Neuronal stem cell (in vitro differentiated cells): Measurements from ENCODE around the gene OR1J4. TPM values are rescaled to one million over a fixed set of nuclear protein-coding genes. Genes with fewer than 3 reads are reported as not detected.

Source experiments
- DNase-seq: peaks from one replicate; pipeline ENCODE4 v3.0.0-alpha.2; 2013; ENCODE audit warnings: low spot score
- H2AFZ ChIP-seq: one replicate; pipeline ENCODE4 v1.6.1; 2013; ENCODE audit warnings: mild to moderate bottlenecking, low read length, inconsistent platforms
- H2AK5ac ChIP-seq: 2 replicates; pipeline ENCODE4 v1.6.1; 2013; ENCODE audit warnings: low read depth, mild to moderate bottlenecking, inconsistent platforms, low read length, moderate library complexity, mixed read lengths
- H2BK120ac ChIP-seq: 2 replicates; pipeline ENCODE4 v1.6.1; 2013; ENCODE audit warnings: low read depth, mild to moderate bottlenecking, inconsistent platforms, low read length, moderate library complexity, mixed read lengths
- H2BK12ac ChIP-seq: one replicate; pipeline ENCODE4 v1.6.1; 2013; ENCODE audit warnings: low read length, inconsistent platforms
- H2BK15ac ChIP-seq: 2 replicates; pipeline ENCODE4 v1.6.1; 2013; ENCODE audit warnings: mild to moderate bottlenecking, low read length, inconsistent platforms, mixed read lengths
- H2BK5ac ChIP-seq: one replicate; pipeline ENCODE4 v1.6.1; 2013; ENCODE audit warnings: inconsistent platforms, mild to moderate bottlenecking, low read length, moderate library complexity
- H3K14ac ChIP-seq: one replicate; pipeline ENCODE4 v1.6.1; 2013; ENCODE audit warnings: low read length, inconsistent platforms
- H3K18ac ChIP-seq: 2 replicates; pipeline ENCODE4 v1.6.1; 2013; ENCODE audit warnings: low read length, inconsistent platforms
- H3K23ac ChIP-seq: 2 replicates; pipeline ENCODE4 v1.6.1; 2013; ENCODE audit warnings: low read depth, mild to moderate bottlenecking, mixed read lengths, low read length, inconsistent platforms; ENCODE audit not compliant: poor library complexity
- H3K27ac ChIP-seq: replicated peaks from 3 replicates; pipeline ENCODE4 v1.5.1; 2013; ENCODE audit warnings: low read length, inconsistent platforms
- H3K27me3 ChIP-seq, 3 experiments: 2 replicates each; pipeline ENCODE4 v1.6.1; 2013; ENCODE audit warnings: low read length in 3 of 3, mild to moderate bottlenecking in 2 of 3, inconsistent platforms in 1 of 3, low read depth in 1 of 3, mixed read lengths in 1 of 3, moderate library complexity in 1 of 3; ENCODE audit not compliant: control insufficient read depth in 3 of 3, insufficient read depth in 3 of 3
- H3K36me3 ChIP-seq, 2 donors: replicated peaks in 1 of 2; 2 replicates each; pipeline ENCODE4 v1.6.1; 2013; ENCODE audit warnings: low read length in 2 of 2; ENCODE audit not compliant: control insufficient read depth in 2 of 2, insufficient read depth in 2 of 2
- H3K4ac ChIP-seq: 2 replicates; pipeline ENCODE4 v1.6.1; 2013; ENCODE audit warnings: inconsistent platforms, mild to moderate bottlenecking, low read length, moderate library complexity
- H3K4me1 ChIP-seq, 2 donors: 1 replicate in 1 of 2; 2 replicates in 1 of 2; pipeline ENCODE4 v1.6.1; 2013; ENCODE audit warnings: low read length in 2 of 2, low read depth in 1 of 2; ENCODE audit not compliant: control insufficient read depth in 2 of 2, insufficient read depth in 1 of 2
- H3K4me2 ChIP-seq: one replicate; pipeline ENCODE4 v1.6.1; 2013; ENCODE audit warnings: mild to moderate bottlenecking, low read length, inconsistent platforms; ENCODE audit not compliant: insufficient read depth, poor library complexity, severe bottlenecking
- H3K4me3 ChIP-seq, 2 donors: 2 replicates each; pipeline ENCODE4 v1.5.1; 2013; ENCODE audit warnings: low read length in 2 of 2, mild to moderate bottlenecking in 2 of 2, inconsistent platforms in 1 of 2, moderate library complexity in 1 of 2
- H3K79me1 ChIP-seq: one replicate; pipeline ENCODE4 v1.6.1; 2013; ENCODE audit warnings: low read depth, mild to moderate bottlenecking, inconsistent platforms, low read length, moderate library complexity
- H3K9ac ChIP-seq: one replicate; pipeline ENCODE4 v1.6.1; 2013; ENCODE audit warnings: mild to moderate bottlenecking, low read depth, low read length, inconsistent platforms; ENCODE audit not compliant: poor library complexity
- H3K9me3 ChIP-seq, 2 donors: replicated peaks in 1 of 2; 2 replicates each; pipeline versions ENCODE3 to v1.6.1; 2013; ENCODE audit warnings: low read length in 2 of 2, mild to moderate bottlenecking in 2 of 2, inconsistent platforms in 1 of 2, low read depth in 1 of 2, mixed read lengths in 1 of 2, moderate library complexity in 1 of 2; ENCODE audit not compliant: control insufficient read depth in 2 of 2, insufficient read depth in 1 of 2
- H4K8ac ChIP-seq: one replicate; pipeline ENCODE4 v1.6.1; 2013; ENCODE audit warnings: low read depth, mild to moderate bottlenecking, inconsistent platforms, low read length, moderate library complexity
- H4K91ac ChIP-seq: one replicate; pipeline ENCODE4 v1.6.1; 2013; ENCODE audit warnings: low read length, low read depth, mild to moderate bottlenecking, inconsistent platforms; ENCODE audit not compliant: poor library complexity
- WGBS, 2 donors: extraction: QIAGEN DNeasy Blood & Tissue Kit; methylation state at CpG; one replicate each; pipeline ENCODE4 v1.1.7; 2013; ENCODE audit warnings: missing lambda C conversion rate in 2 of 2, mixed read lengths in 1 of 2; ENCODE audit not compliant: insufficient read length in 2 of 2, insufficient replicate concordance in 1 of 2; ENCODE audit errors: extremely low coverage in 2 of 2; 5-methylcytosine and 5-hydroxymethylcytosine counted together
- polyA plus RNA-seq, 2 experiments: library from polyadenylated mRNA; stranded (reverse); fragments of 200-250 nt; gene quantifications; one replicate each; pipeline ENCODE4 v1.2.3, GENCODE V29; 2013

Gene OR1J4, protein sequence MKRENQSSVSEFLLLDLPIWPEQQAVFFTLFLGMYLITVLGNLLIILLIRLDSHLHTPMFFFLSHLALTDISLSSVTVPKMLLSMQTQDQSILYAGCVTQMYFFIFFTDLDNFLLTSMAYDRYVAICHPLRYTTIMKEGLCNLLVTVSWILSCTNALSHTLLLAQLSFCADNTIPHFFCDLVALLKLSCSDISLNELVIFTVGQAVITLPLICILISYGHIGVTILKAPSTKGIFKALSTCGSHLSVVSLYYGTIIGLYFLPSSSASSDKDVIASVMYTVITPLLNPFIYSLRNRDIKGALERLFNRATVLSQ
- not detected for polyA plus RNA-seq (2013, experiment 1 of 2)
- polyA plus RNA-seq (2013, experiment 2 of 2): not detected

DNA sequence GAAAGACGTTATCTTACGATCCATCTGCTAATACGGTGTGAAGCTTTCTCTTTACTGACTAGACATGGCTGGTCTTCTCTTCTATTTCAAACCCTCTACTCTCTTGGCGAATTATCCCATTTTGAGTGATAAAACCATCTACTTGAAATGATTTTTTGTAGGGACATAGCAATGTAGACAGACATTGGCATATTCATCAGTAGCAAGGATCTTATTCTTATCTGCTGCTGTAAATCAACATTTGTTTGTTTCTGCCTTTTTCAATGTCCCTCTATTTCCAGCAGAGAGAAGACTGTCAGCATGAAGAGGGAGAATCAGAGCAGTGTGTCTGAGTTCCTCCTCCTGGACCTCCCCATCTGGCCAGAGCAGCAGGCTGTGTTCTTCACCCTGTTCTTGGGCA is at the start of gene OR1J4:
Gene OR1J4 (plus strand): TSS at position 301 of the 400 bp plus-strand sequence. CDS start 0 bp downstream, at position 301.
- no peak for DNase-seq
- H4K8ac ChIP-seq: no peak within 1 kb of the TSS
- H2BK5ac ChIP-seq: no peak within 1 kb of the TSS
- no peak within 1 kb of the TSS for H2AFZ ChIP-seq
- H3K14ac ChIP-seq: no peak within 1 kb of the TSS
- H3K4me1 ChIP-seq: no peaks in the 10 kb centered on the region
- no CpG with 5 or more reads among the region's 4 CpGs for WGBS, 2 donors
- no peak within 1 kb of the TSS for H3K18ac ChIP-seq
- H2BK15ac ChIP-seq: no peak within 1 kb of the TSS
- no peak within 1 kb of the TSS for H3K4ac ChIP-seq
- H3K9ac ChIP-seq: no peak within 1 kb of the TSS
- H2BK12ac ChIP-seq: no peak within 1 kb of the TSS
- no peak within 1 kb of the TSS for H3K27ac ChIP-seq
- H3K4me3 ChIP-seq: no peak within 1 kb of the TSS
- H3K4me2 ChIP-seq: no peak within 1 kb of the TSS
- no peaks in the 10 kb centered on the region for H3K36me3 ChIP-seq
- H3K23ac ChIP-seq: no peak within 1 kb of the TSS
- H3K79me1 ChIP-seq: no peaks in the 10 kb centered on the region
- H2AK5ac ChIP-seq: no peak within 1 kb of the TSS
- peaks cover 0 to 26% of the 10 kb centered on the region in 2 donors for H3K9me3 ChIP-seq
- no peak within 1 kb of the TSS for H2BK120ac ChIP-seq
- no peak within 1 kb of the TSS for H4K91ac ChIP-seq
- peaks cover 0 to 3% (median 0%) of the 10 kb centered on the region in 3 experiments for H3K27me3 ChIP-seq

DNA sequence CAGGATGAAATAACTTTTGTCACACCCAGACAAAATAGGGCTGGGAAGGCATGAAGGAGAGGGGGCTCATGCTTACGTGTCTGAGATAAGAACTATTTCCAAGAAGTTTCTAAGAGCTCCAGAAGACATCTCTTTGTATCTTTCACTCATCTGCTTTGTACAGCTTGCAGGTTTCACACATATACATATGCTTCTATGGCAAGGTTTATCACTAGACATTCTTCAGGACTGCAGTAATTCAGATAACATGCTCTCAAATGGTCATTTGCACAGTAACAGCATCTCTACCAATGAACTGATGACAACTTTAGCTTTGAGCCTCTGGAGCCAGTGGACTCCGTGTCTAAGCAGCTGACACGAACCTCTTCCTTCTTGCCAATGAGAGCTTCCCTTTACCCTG is 44.4 kb upstream of the OR1J4 start:
- Histone ChIP-seq H3K79me1 (no peaks in the 10 kb centered on the region), H3K36me3 (no peaks in the 10 kb centered on the region), H3K27me3 (peaks cover 0 to 6% (median 0%) of the 10 kb centered on the region in 3 experiments), H2BK12ac (no peak overlapping the region), H3K9ac (no peak overlapping the region), H3K14ac (no peak overlapping the region), H3K4me2 (no peak overlapping the region), H4K91ac (no peak overlapping the region), H2AK5ac (no peak overlapping the region), H3K23ac (no peak overlapping the region), H2AFZ (no peak overlapping the region), H2BK5ac (no peak overlapping the region), H2BK120ac (no peak overlapping the region), H3K4me3 (no peak overlapping the region), H3K4ac (no peak overlapping the region), H2BK15ac (no peak overlapping the region), H3K9me3 (peaks cover 0 to 9% of the 10 kb centered on the region in 2 donors), H3K18ac (no peak overlapping the region), H3K27ac (no peak overlapping the region), H3K4me1 (no peaks in the 10 kb centered on the region), H4K8ac (no peak overlapping the region)
- DNase-seq: no peak
- WGBS, 2 donors: no CpG with 5 or more reads among the region's 3 CpGs

DNA sequence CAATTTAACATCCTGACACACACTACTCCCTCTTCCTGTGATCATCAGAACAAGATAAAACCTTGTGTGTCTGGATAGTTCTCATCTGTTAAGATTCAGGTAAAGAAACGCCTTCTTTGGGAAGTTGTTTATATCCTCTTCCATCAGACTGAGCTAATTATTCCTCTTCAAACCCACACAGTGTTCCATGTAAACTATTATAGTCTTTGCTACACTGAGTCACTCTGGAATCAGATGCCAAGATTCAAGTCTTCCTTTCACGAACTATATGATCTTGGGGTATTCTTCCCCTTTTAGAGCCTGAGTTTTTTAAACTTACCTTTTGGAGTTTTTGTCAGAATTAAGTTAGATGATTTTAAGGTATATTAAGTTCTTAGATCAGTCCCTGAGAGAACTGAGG is 43.2 kb upstream of the OR1J4 start:
- Histone ChIP-seq H2AFZ (no peak overlapping the region), H3K4me3 (no peak overlapping the region), H2BK5ac (no peak overlapping the region), H4K8ac (no peak overlapping the region), H3K18ac (no peak overlapping the region), H2BK12ac (no peak overlapping the region), H3K9ac (no peak overlapping the region), H3K4me2 (no peak overlapping the region), H3K79me1 (no peaks in the 10 kb centered on the region), H2BK15ac (no peak overlapping the region), H2BK120ac (no peak overlapping the region), H4K91ac (no peak overlapping the region), H3K4ac (no peak overlapping the region), H3K14ac (no peak overlapping the region), H3K4me1 (no peaks in the 10 kb centered on the region), H2AK5ac (no peak overlapping the region), H3K9me3 (peaks cover 0 to 9% of the 10 kb centered on the region in 2 donors), H3K36me3 (no peaks in the 10 kb centered on the region), H3K27ac (no peak overlapping the region), H3K27me3 (peaks cover 0 to 6% (median 0%) of the 10 kb centered on the region in 3 experiments), H3K23ac (no peak overlapping the region)
- DNase-seq: no peak
- no CpG with 5 or more reads among the region's 2 CpGs for WGBS, 2 donors

DNA sequence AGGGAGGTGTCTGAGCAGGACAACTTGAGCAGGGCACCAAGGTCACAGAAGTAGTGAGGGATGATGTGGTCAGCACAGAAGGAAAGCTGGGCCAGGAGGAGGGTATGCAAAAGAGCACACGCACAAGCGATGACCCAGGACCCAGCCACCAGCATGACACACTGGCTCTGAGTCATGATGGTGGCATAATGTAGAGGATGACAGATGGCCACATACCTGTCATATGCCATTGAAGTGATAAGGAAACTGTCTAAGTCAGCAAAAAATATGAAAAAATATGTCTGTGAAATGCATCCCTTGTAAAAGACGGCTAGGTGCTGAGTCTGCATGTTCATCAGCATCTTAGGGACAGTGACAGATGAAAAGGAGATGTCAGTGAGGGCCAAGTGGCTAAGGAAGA is 41.6 kb upstream of the OR1J4 start:
- Histone ChIP-seq H2BK120ac (no peak overlapping the region), H2BK5ac (no peak overlapping the region), H2AFZ (no peak overlapping the region), H3K18ac (no peak overlapping the region), H3K4ac (no peak overlapping the region), H3K9ac (no peak overlapping the region), H3K14ac (no peak overlapping the region), H3K23ac (no peak overlapping the region), H2AK5ac (no peak overlapping the region), H3K9me3 (peaks cover 0 to 9% of the 10 kb centered on the region in 2 donors), H3K4me3 (no peak overlapping the region), H2BK12ac (no peak overlapping the region), H3K4me2 (no peak overlapping the region), H4K91ac (no peak overlapping the region), H3K27me3 (peaks cover 0 to 6% (median 0%) of the 10 kb centered on the region in 3 experiments), H4K8ac (no peak overlapping the region), H3K79me1 (no peaks in the 10 kb centered on the region), H2BK15ac (no peak overlapping the region), H3K27ac (no peak overlapping the region), H3K36me3 (no peaks in the 10 kb centered on the region), H3K4me1 (no peaks in the 10 kb centered on the region)
- no CpG with 5 or more reads among the region's 3 CpGs for WGBS, 2 donors
- no peak for DNase-seq
